ENCODE data around the gene RGS1. TPM values are rescaled to one million over a fixed set of nuclear protein-coding genes. Genes with fewer than 3 reads are reported as not detected.

Gene RGS1
- total and polyA plus RNA-seq, 11 donors: 0.28 to 20.4 (median 1.1) TPM; not detected in 1

DNA sequence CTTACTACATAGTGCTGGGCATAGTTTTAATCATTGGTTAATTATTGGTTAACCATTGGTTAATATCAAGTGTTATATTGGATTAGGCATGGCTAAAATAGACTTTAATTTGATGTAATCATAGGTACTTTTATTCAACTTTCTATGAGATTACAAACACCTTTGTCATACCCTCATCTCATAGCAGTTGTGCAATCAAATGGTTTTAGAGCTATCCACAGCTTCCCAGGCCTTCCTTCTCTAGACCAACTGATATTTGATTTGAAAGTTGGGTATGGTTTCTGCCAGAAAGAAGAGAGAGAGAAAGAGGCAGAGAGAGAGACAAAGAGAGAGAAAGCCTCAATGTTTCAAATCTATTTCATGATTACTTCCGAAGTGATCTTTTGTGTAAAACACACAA lies 9.6 kb upstream of the RGS1 start:
- Histone ChIP-seq H3K27ac (no peak overlapping the region), H3K4me1 (peaks cover 0 to 9% (median 0%) of the 10 kb centered on the region in 12 donors), H3K27me3 (no peaks in the 10 kb centered on the region), H3K36me3 (no peaks in the 10 kb centered on the region), H3K9me3 (peaks cover 0 to 15% (median 4%) of the 10 kb centered on the region in 12 donors), H3K4me3 (no peak overlapping the region)
- WGBS, 4 donors: 86 to 94% (median 92%) methylated on average over 1 of the region's 1 CpG
- intact Hi-C loops (cut with DNase I): no loop called here
- DNase-seq (no peak), ATAC-seq (no peak)
- no peak for TF ChIP-seq POLR2A (IDR thresholded peaks at IDR 0.05)
- TF ChIP-seq, protein P1, sequence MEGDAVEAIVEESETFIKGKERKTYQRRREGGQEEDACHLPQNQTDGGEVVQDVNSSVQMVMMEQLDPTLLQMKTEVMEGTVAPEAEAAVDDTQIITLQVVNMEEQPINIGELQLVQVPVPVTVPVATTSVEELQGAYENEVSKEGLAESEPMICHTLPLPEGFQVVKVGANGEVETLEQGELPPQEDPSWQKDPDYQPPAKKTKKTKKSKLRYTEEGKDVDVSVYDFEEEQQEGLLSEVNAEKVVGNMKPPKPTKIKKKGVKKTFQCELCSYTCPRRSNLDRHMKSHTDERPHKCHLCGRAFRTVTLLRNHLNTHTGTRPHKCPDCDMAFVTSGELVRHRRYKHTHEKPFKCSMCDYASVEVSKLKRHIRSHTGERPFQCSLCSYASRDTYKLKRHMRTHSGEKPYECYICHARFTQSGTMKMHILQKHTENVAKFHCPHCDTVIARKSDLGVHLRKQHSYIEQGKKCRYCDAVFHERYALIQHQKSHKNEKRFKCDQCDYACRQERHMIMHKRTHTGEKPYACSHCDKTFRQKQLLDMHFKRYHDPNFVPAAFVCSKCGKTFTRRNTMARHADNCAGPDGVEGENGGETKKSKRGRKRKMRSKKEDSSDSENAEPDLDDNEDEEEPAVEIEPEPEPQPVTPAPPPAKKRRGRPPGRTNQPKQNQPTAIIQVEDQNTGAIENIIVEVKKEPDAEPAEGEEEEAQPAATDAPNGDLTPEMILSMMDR (IDR thresholded peaks at IDR 0.05): no peak

DNA sequence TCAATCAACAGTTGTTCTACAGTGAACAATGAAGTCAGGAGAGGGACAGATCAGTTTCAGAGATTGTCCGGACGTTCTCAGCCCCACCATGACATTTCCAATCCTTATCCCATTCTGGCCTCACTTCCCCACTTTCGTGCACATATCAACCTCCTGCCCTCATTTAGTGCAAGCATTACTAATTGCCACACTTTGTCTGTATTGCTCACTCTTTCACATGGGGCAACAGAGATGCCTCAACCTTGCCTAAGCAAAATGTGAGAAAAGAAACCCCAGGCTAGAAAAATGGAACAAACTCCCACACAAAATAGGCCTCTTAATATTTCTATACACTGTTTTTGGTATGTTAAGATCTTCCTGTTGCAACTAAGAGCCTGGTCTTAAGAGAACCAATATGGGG lies 8.9 kb upstream of the RGS1 start:
- WGBS, 4 donors: 85 to 89% (median 88%) methylated on average over 3 of the region's 3 CpGs
- Histone ChIP-seq H3K4me3 (no peak overlapping the region), H3K27me3 (no peaks in the 10 kb centered on the region), H3K4me1 (peaks cover 0 to 9% (median 0%) of the 10 kb centered on the region in 12 donors), H3K9me3 (peaks cover 0 to 19% (median 4%) of the 10 kb centered on the region in 12 donors), H3K36me3 (no peaks in the 10 kb centered on the region), H3K27ac (no peak overlapping the region)
- no peak for ATAC-seq
- no peak for DNase-seq
- no peak for TF ChIP-seq POLR2A (IDR thresholded peaks at IDR 0.05)
- TF ChIP-seq, protein P1 (IDR thresholded peaks at IDR 0.05): no peak
- intact Hi-C loops (cut with DNase I): no loop called here

DNA sequence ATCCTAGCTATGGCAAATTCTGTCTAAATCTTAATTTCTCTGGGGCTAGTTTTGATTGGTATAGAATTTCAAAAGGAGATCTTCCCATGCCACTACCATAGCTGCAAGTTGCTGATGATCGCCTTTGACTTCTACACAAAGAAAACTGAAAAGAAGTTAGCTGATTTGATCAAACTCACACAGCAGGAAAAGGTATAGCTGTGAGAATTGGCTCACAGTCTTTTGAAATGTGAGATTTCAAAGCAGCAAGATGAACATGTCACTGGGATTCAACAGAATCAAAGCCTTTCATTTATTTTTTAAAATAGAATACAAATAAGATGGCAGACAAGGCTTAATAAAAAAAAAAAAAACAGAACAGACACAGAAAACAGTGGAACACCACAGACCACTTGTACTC lies 7.5 kb upstream of the RGS1 start:
- TF ChIP-seq POLR2A (IDR thresholded peaks at IDR 0.05): no peak
- TF ChIP-seq, protein P1 (IDR thresholded peaks at IDR 0.05): no peak
- WGBS, 4 donors: 69 to 97% (median 84%) methylated on average over 1 of the region's 1 CpG
- peaks cover 0 to 19% (median 4%) of the 10 kb centered on the region in 12 donors for H3K9me3 ChIP-seq
- H3K27me3 ChIP-seq: no peaks in the 10 kb centered on the region
- H3K4me1 ChIP-seq: peaks cover 0 to 9% (median 0%) of the 10 kb centered on the region in 12 donors
- DNase-seq: no peak
- H3K4me3 ChIP-seq: no peak overlapping the region
- H3K27ac ChIP-seq: no peak overlapping the region
- H3K36me3 ChIP-seq: no peaks in the 10 kb centered on the region
- no peak for ATAC-seq
- intact Hi-C loops (cut with DNase I): no loop called here

DNA sequence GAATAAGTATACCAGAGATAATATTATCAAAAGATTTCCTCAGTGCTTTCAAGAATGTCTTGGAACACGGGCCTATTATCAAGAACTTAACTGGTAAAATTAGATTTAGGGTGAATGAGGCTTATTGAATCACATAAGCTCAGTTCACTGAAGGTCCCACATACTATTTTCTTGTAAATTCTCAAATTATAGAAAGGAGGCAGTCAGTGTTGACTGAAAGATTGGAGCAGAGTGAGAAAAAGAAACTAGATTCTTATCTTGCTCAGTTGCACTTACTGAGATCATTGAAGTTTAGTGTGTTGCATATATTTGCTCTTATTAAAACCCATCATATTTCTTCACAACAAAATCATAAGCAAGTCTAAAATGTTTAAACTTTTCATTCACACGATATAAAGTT lies 3.9 kb upstream of the RGS1 start:
- Histone ChIP-seq H3K9me3 (peaks cover 0 to 19% (median 4%) of the 10 kb centered on the region in 12 donors), H3K4me3 (no peak overlapping the region), H3K36me3 (no peaks in the 10 kb centered on the region), H3K4me1 (peaks cover 0 to 24% (median 0%) of the 10 kb centered on the region in 12 donors), H3K27ac (peak overlapping the region in 1 of 12 donors; percentile 34), H3K27me3 (no peaks in the 10 kb centered on the region)
- WGBS, 4 donors: 64 to 69% (median 67%) methylated on average over 2 of the region's 2 CpGs
- ATAC-seq: no peak
- intact Hi-C loops (cut with DNase I): no loop called here
- DNase-seq: no peak
- TF ChIP-seq POLR2A (IDR thresholded peaks at IDR 0.05): no peak
- TF ChIP-seq, protein P1 (IDR thresholded peaks at IDR 0.05): no peak
